DMS 273 (cell line): ENCODE data around the gene ENDOD1.
"Not testable (repeated sequence)": the region's sequence is repeated elsewhere in the genome, so short reads cannot be mapped to it uniquely, and the experiment has no call there.

Experiments
- DNase-seq: peaks from one replicate; lab custom pipeline; 2025; ENCODE audit not compliant: unreplicated experiment; lab: John Stamatoyannopoulos, UW

ENDOD1 gene

GRCh38 chr11:95089620-95090542 is at the start of gene ENDOD1:
Gene ENDOD1 (plus strand): TSS chr11:95089846. CDS start chr11:95089928, 82 bp downstream.
- peak; percentile 87 for DNase-seq

- DNase-seq, result no peak
Measured at GRCh38 chr11:95042239-95042638, 47.4 kb upstream of the ENDOD1 start.

GRCh38 chr11:95042906-95043305 is 46.7 kb upstream of the ENDOD1 start:
- no peak for DNase-seq

- DNase-seq, result no peak
Measured at GRCh38 chr11:95044010-95044409, 45.6 kb upstream of the ENDOD1 start.

GRCh38 chr11:95045812-95046211 is 43.8 kb upstream of the ENDOD1 start:
- DNase-seq, result no peak

GRCh38 chr11:95049122-95049521 is 40.5 kb upstream of the ENDOD1 start, which contains the start of gene KDM4F:
Gene KDM4F (plus strand): TSS chr11:95049422.
- DNase-seq, result not testable (repeated sequence)

- DNase-seq, result no peak
Measured at GRCh38 chr11:95050595-95051202, 38.9 kb upstream of the ENDOD1 start.

- no peak for DNase-seq
Measured at GRCh38 chr11:95054356-95054755, 35.3 kb upstream of the ENDOD1 start.

- DNase-seq, result no peak
Measured at GRCh38 chr11:95055283-95055897, 34.3 kb upstream of the ENDOD1 start.

GRCh38 chr11:95057959-95058358 is 31.7 kb upstream of the ENDOD1 start:
- DNase-seq, result no peak

- DNase-seq, result no peak
Measured at GRCh38 chr11:95058621-95059020, 31.0 kb upstream of the ENDOD1 start.

- DNase-seq, result no peak
Measured at GRCh38 chr11:95059046-95059445, 30.6 kb upstream of the ENDOD1 start.

GRCh38 chr11:95065336-95065735 is 24.3 kb upstream of the ENDOD1 start:
- no peak for DNase-seq

- no peak for DNase-seq
Measured at GRCh38 chr11:95066716-95067038, 23.0 kb upstream of the ENDOD1 start, which contains the start of gene SRSF8. Gene SRSF8 (plus strand): TSS chr11:95066919. CDS start chr11:95067227, 308 bp downstream.

GRCh38 chr11:95067039-95067840 is 22.4 kb upstream of the ENDOD1 start:
- peak; percentile 90 for DNase-seq

GRCh38 chr11:95067841-95068219 is 21.8 kb upstream of the ENDOD1 start:
- no peak for DNase-seq

GRCh38 chr11:95068549-95068948 is 21.1 kb upstream of the ENDOD1 start:
- peak; percentile 90 for DNase-seq

GRCh38 chr11:95070471-95070870 is 19.2 kb upstream of the ENDOD1 start:
- DNase-seq, result no peak

- DNase-seq, result no peak
Measured at GRCh38 chr11:95072948-95073347, 16.7 kb upstream of the ENDOD1 start.

- peak; percentile 28 for DNase-seq
Measured at GRCh38 chr11:95074792-95075563, 14.7 kb upstream of the ENDOD1 start.
